ENCODE measurements around the gene IFITM2. TPM values are rescaled to one million over a fixed set of nuclear protein-coding genes. Genes with fewer than 3 reads are reported as not detected.

IFITM2 gene
- total and polyA plus RNA-seq, 4 donors: 8.5 to 1,441 (median 404) TPM

DNA sequence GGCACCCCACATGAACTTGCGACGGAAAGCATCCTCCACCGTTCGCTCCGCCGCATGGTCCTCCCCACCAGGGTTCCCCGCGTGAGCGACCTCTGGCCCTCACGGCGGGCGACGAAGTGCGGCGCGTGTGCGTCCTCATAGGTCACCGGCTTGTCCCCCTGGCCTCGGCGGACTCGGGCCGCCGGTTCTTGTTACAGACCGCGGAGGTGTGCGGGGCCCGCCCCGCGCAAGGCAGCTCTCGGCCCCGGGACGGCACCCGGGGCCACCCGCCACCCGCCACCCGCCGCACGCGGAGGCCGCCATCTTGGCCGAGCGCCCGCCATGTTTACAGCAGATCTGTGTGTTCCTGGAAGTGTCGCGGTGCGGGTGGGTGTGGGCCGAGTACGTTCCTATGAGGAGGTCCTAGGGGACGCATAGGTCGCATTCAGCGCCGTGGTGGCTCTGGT, 3.5 kb upstream of the IFITM2 start:
- Histone ChIP-seq H3K4me3 (ENCODE audit: low read depth in 1 of 3, low read length in 3 of 3) (no peak overlapping the region), H3K27me3 (ENCODE audit: control insufficient read depth in 4 of 4, insufficient read depth in 4 of 4, low read length in 3 of 4) (no peaks in the 10 kb centered on the region), H3K27ac (ENCODE audit: low read depth in 1 of 2, low read length in 2 of 2) (no peak overlapping the region), H3K9ac (ENCODE audit: low read depth in 1 of 2, low read length in 2 of 2) (no peak overlapping the region), H3K4me1 (ENCODE audit: control insufficient read depth in 4 of 4, insufficient read depth in 4 of 4, low read length in 3 of 4) (peaks cover 2 to 10% (median 5%) of the 10 kb centered on the region in 4 donors), H3K36me3 (ENCODE audit: control insufficient read depth in 4 of 4, insufficient read depth in 3 of 4, low read depth in 1 of 4, low read length in 3 of 4) (no peaks in the 10 kb centered on the region), H3K9me3 (ENCODE audit: control insufficient read depth in 4 of 4, low read length in 3 of 4) (no peaks in the 10 kb centered on the region)
- 80% methylated on average over 52 of the region's 52 CpGs for WGBS
- no peak for TF ChIP-seq EGR1 (IDR thresholded peaks at IDR 0.05; ENCODE audit: low read depth in 2 of 2)
- TF ChIP-seq, protein P1, sequence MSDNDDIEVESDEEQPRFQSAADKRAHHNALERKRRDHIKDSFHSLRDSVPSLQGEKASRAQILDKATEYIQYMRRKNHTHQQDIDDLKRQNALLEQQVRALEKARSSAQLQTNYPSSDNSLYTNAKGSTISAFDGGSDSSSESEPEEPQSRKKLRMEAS (IDR thresholded peaks at IDR 0.05): no peak
- TF ChIP-seq, protein P2, sequence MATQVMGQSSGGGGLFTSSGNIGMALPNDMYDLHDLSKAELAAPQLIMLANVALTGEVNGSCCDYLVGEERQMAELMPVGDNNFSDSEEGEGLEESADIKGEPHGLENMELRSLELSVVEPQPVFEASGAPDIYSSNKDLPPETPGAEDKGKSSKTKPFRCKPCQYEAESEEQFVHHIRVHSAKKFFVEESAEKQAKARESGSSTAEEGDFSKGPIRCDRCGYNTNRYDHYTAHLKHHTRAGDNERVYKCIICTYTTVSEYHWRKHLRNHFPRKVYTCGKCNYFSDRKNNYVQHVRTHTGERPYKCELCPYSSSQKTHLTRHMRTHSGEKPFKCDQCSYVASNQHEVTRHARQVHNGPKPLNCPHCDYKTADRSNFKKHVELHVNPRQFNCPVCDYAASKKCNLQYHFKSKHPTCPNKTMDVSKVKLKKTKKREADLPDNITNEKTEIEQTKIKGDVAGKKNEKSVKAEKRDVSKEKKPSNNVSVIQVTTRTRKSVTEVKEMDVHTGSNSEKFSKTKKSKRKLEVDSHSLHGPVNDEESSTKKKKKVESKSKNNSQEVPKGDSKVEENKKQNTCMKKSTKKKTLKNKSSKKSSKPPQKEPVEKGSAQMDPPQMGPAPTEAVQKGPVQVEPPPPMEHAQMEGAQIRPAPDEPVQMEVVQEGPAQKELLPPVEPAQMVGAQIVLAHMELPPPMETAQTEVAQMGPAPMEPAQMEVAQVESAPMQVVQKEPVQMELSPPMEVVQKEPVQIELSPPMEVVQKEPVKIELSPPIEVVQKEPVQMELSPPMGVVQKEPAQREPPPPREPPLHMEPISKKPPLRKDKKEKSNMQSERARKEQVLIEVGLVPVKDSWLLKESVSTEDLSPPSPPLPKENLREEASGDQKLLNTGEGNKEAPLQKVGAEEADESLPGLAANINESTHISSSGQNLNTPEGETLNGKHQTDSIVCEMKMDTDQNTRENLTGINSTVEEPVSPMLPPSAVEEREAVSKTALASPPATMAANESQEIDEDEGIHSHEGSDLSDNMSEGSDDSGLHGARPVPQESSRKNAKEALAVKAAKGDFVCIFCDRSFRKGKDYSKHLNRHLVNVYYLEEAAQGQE (IDR thresholded peaks at IDR 0.05): no peak
- no peak for TF ChIP-seq YY1 (IDR thresholded peaks at IDR 0.05)
- TF ChIP-seq, protein P3, sequence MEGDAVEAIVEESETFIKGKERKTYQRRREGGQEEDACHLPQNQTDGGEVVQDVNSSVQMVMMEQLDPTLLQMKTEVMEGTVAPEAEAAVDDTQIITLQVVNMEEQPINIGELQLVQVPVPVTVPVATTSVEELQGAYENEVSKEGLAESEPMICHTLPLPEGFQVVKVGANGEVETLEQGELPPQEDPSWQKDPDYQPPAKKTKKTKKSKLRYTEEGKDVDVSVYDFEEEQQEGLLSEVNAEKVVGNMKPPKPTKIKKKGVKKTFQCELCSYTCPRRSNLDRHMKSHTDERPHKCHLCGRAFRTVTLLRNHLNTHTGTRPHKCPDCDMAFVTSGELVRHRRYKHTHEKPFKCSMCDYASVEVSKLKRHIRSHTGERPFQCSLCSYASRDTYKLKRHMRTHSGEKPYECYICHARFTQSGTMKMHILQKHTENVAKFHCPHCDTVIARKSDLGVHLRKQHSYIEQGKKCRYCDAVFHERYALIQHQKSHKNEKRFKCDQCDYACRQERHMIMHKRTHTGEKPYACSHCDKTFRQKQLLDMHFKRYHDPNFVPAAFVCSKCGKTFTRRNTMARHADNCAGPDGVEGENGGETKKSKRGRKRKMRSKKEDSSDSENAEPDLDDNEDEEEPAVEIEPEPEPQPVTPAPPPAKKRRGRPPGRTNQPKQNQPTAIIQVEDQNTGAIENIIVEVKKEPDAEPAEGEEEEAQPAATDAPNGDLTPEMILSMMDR (IDR thresholded peaks at IDR 0.05; ENCODE audit: low read depth, low read length, missing input control): no peak
- TF ChIP-seq HNF4A (conservative IDR thresholded peaks at IDR 0.05): no peak
- TF ChIP-seq FOXA1 (IDR thresholded peaks at IDR 0.05): no peak
- TF ChIP-seq GABPA (IDR thresholded peaks at IDR 0.05 in 1 of 2, conservative IDR thresholded peaks at IDR 0.05 in 1 of 2): no peak
- TF ChIP-seq, protein P4, sequence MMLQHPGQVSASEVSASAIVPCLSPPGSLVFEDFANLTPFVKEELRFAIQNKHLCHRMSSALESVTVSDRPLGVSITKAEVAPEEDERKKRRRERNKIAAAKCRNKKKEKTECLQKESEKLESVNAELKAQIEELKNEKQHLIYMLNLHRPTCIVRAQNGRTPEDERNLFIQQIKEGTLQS (IDR thresholded peaks at IDR 0.05): no peak
- TF ChIP-seq NR2F2 (IDR thresholded peaks at IDR 0.05): no peak
- TF ChIP-seq FOXA2 (IDR thresholded peaks at IDR 0.05): no peak
- TF ChIP-seq RXRA (IDR thresholded peaks at IDR 0.05): no peak
- TF ChIP-seq, protein P5, sequence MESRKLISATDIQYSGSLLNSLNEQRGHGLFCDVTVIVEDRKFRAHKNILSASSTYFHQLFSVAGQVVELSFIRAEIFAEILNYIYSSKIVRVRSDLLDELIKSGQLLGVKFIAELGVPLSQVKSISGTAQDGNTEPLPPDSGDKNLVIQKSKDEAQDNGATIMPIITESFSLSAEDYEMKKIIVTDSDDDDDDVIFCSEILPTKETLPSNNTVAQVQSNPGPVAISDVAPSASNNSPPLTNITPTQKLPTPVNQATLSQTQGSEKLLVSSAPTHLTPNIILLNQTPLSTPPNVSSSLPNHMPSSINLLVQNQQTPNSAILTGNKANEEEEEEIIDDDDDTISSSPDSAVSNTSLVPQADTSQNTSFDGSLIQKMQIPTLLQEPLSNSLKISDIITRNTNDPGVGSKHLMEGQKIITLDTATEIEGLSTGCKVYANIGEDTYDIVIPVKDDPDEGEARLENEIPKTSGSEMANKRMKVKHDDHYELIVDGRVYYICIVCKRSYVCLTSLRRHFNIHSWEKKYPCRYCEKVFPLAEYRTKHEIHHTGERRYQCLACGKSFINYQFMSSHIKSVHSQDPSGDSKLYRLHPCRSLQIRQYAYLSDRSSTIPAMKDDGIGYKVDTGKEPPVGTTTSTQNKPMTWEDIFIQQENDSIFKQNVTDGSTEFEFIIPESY (IDR thresholded peaks at IDR 0.05): no peak
- TF ChIP-seq JUND (IDR thresholded peaks at IDR 0.05): no peak
- no peak for TF ChIP-seq RAD21 (IDR thresholded peaks at IDR 0.05)
- no peak for TF ChIP-seq HNF4G (IDR thresholded peaks at IDR 0.05)
- no peak for TF ChIP-seq TAF1 (conservative IDR thresholded peaks at IDR 0.05)
- TF ChIP-seq SP1 (IDR thresholded peaks at IDR 0.05): no peak
- DNase-seq (ENCODE audit: low spot score): no peak

Data from liver (tissue), 9 donors.